OCI-LY1 (cell line): ENCODE results near the gene HOXA7.

Experiments used
- H2AFZ ChIP-seq: fragments of 200-600 bp; sonication (generic), shearing (Covaris generic); 2 replicates; pipeline ENCODE4 v1.6.0; 2014; ENCODE audit warnings: antibody characterized with exemption, mild to moderate bottlenecking, low read length
- H3F3A ChIP-seq: fragments of 200-600 bp; sonication (generic), shearing (Covaris generic); 2 replicates; pipeline ENCODE4 v1.6.0; 2014; ENCODE audit warnings: mild to moderate bottlenecking, antibody characterized with exemption, low read length, moderate library complexity; ENCODE audit not compliant: insufficient read depth
- H3K27ac ChIP-seq: fragments of 200-600 bp; sonication (generic); 2 replicates; pipeline ENCODE4 v1.5.1; 2014; ENCODE audit warnings: low read length, mixed run types, mild to moderate bottlenecking, low read depth; ENCODE audit not compliant: poor library complexity, severe bottlenecking
- H3K27me3 ChIP-seq: fragments of 200-600 bp; sonication (generic); 2 replicates; pipeline ENCODE4 v1.6.0; 2014; ENCODE audit warnings: antibody characterized with exemption, mild to moderate bottlenecking, low read length, moderate library complexity; ENCODE audit not compliant: insufficient read depth
- H3K36me3 ChIP-seq: fragments of 200-600 bp; sonication (generic); 2 replicates; pipeline ENCODE4 v1.6.1; 2014; ENCODE audit warnings: mild to moderate bottlenecking, antibody characterized with exemption, low read length, moderate library complexity, mixed read lengths; ENCODE audit not compliant: insufficient read depth
- H3K4me1 ChIP-seq: fragments of 200-600 bp; sonication (generic); 2 replicates; pipeline ENCODE4 v1.5.1; 2014; ENCODE audit warnings: mild to moderate bottlenecking, low read length, moderate library complexity; ENCODE audit not compliant: insufficient read depth, severe bottlenecking
- H3K4me2 ChIP-seq: fragments of 200-600 bp; sonication (generic), shearing (Covaris generic); 2 replicates; pipeline ENCODE4 v1.6.1; 2014; ENCODE audit warnings: low read length
- H3K4me3 ChIP-seq: fragments of 200-600 bp; sonication (generic); 2 replicates; pipeline ENCODE4 v1.5.1; 2014; ENCODE audit warnings: low read length, low read depth, mild to moderate bottlenecking, mixed read lengths; ENCODE audit not compliant: poor library complexity, severe bottlenecking
- H3K79me2 ChIP-seq: fragments of 200-600 bp; shearing (Covaris generic); 2 replicates; pipeline ENCODE4 v1.6.1; 2016; ENCODE audit warnings: mixed run types, low read length, mixed read lengths; ENCODE audit not compliant: insufficient read depth
- H3K9ac ChIP-seq: fragments of 200-600 bp; sonication (generic), shearing (Covaris generic); 2 replicates; pipeline ENCODE4 v1.6.1; 2014; ENCODE audit warnings: mild to moderate bottlenecking, low read length, mixed read lengths
- H3K9me2 ChIP-seq: fragments of 200-600 bp; sonication (generic), shearing (Covaris generic); 2 replicates; pipeline ENCODE4 v1.6.1; 2014; ENCODE audit warnings: low read depth, mild to moderate bottlenecking, low read length, mixed read lengths
- H3K9me3 ChIP-seq: fragments of 200-600 bp; shearing (Covaris generic); 2 replicates; pipeline ENCODE4 v1.6.1; 2014; ENCODE audit warnings: low read length, mixed read lengths
- H4K20me1 ChIP-seq: fragments of 200-600 bp; sonication (generic), shearing (Covaris generic); 2 replicates; pipeline ENCODE4 v1.6.0; 2016; ENCODE audit warnings: mild to moderate bottlenecking, low read length; ENCODE audit not compliant: insufficient read depth
- EZH2 ChIP-seq: fragments of 200-600 bp; sonication (generic), shearing (Covaris generic); IDR thresholded peaks from 2 replicates; pipeline ENCODE4 v1.8.0; 2017; ENCODE audit warnings: borderline replicate concordance, mixed run types, mild to moderate bottlenecking, antibody characterized with exemption, low read length, moderate library complexity, mixed read lengths
- TF ChIP-seq, protein P1 (sequence below): fragments of 200-600 bp; sonication (generic), shearing (Covaris generic); IDR thresholded peaks from 2 replicates; pipeline ENCODE4 v1.5.1; 2017; ENCODE audit warnings: mild to moderate bottlenecking, antibody characterized with exemption, low read length, moderate library complexity, mixed read lengths

The HOXA7 gene

DNA sequence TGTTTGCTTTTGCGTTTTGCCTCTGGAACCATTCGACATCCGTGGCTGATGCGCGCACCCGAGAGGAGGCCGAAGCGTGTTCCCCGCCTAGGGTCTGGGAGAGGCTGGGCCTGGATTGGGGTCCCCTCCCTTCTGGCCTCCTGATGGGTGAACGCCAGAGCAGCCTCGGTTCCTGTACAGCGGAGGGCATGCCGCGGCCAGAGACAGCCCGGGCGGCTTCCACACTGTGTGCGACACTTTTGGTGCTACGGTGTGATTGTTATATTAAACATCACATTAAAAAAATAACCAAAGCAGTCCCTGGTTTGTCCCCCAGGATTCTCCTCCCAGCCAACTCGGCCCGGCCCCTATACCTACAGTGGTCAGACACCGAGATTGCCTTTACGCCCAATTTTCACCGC, 3.7 kb upstream of the HOXA7 start:
- H3K9ac ChIP-seq: peak overlapping the region; percentile 75
- TF ChIP-seq, protein P1, sequence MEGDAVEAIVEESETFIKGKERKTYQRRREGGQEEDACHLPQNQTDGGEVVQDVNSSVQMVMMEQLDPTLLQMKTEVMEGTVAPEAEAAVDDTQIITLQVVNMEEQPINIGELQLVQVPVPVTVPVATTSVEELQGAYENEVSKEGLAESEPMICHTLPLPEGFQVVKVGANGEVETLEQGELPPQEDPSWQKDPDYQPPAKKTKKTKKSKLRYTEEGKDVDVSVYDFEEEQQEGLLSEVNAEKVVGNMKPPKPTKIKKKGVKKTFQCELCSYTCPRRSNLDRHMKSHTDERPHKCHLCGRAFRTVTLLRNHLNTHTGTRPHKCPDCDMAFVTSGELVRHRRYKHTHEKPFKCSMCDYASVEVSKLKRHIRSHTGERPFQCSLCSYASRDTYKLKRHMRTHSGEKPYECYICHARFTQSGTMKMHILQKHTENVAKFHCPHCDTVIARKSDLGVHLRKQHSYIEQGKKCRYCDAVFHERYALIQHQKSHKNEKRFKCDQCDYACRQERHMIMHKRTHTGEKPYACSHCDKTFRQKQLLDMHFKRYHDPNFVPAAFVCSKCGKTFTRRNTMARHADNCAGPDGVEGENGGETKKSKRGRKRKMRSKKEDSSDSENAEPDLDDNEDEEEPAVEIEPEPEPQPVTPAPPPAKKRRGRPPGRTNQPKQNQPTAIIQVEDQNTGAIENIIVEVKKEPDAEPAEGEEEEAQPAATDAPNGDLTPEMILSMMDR: no peak
- no peak for TF ChIP-seq EZH2
- H2AFZ ChIP-seq: peak overlapping the region; percentile 68
- H3F3A ChIP-seq: 0 out of 2 replicates have a peak, but pooled peaks cover 8% of the 10 kb centered on the region
- no peaks in the 10 kb centered on the region for H3K79me2 ChIP-seq
- peak overlapping the region; percentile 88 for H3K4me2 ChIP-seq
- peaks cover 13% of the 10 kb centered on the region for H3K4me1 ChIP-seq
- no peaks in the 10 kb centered on the region; the same call in 1 of the 2 replicates for H3K27me3 ChIP-seq
- H3K4me3 ChIP-seq: peak overlapping the region; percentile 70
- no peaks in the 10 kb centered on the region for H3K36me3 ChIP-seq
- no peaks in the 10 kb centered on the region for H4K20me1 ChIP-seq
- no peaks in the 10 kb centered on the region for H3K9me2 ChIP-seq
- H3K27ac ChIP-seq: no peak overlapping the region
- no peaks in the 10 kb centered on the region for H3K9me3 ChIP-seq

DNA sequence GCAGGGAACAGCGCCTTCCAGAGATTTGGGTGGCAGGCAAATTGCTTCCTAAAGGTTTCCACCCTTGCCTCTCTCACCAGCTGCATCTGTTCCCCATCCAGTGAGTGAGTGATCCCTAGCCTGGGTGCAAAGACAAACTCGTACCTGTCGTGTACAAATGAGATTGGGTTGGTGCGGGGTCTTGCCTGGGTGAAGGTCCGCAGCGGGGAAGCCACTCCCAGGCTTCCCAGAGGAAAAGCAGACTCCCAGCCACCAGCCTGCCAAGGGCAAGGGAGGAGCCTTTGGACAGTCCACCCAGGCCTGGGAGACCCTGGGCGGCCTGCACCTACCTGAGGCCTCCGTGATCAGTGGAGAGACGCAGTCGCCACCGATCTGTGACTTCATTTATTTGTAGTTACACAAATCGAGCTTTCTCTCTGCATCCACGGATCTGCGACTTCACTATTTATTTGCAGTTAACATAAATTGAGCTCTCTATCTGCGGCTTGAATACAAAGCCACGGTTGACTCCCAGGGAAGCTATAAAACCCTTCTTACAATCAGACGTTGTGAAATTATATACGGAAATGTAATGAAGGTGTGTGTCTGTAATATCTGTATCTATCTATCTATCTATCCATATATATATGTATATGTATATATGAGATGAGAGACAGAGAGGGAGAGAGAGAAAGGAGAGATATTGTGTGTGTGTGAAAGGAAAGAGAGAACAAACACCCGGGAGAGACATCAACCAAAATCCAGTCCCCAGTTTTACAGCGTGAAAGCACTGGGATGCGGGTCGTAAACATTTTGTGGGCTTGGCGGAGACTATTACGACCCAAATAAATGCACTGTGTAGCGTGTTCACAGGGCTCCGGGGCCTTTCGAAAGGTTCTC, 3.0 kb upstream of the HOXA7 start:
- Histone ChIP-seq H3K27ac (no peak overlapping the region), H3K4me2 (peak overlapping the region; percentile 88), H3K9ac (peak overlapping the region; percentile 75; the same call in 1 of the 2 replicates), H4K20me1 (no peaks in the 10 kb centered on the region), H3K9me3 (no peaks in the 10 kb centered on the region), H3K4me3 (peak overlapping the region; percentile 70), H2AFZ (peak overlapping the region; percentile 68), H3K79me2 (no peaks in the 10 kb centered on the region), H3K4me1 (peaks cover 13% of the 10 kb centered on the region), H3K36me3 (no peaks in the 10 kb centered on the region), H3F3A (0 out of 2 replicates have a peak, but pooled peaks cover 8% of the 10 kb centered on the region), H3K9me2 (no peaks in the 10 kb centered on the region), H3K27me3 (no peaks in the 10 kb centered on the region; the same call in 1 of the 2 replicates)
- TF ChIP-seq, protein P1: no peak
- no peak for TF ChIP-seq EZH2

DNA sequence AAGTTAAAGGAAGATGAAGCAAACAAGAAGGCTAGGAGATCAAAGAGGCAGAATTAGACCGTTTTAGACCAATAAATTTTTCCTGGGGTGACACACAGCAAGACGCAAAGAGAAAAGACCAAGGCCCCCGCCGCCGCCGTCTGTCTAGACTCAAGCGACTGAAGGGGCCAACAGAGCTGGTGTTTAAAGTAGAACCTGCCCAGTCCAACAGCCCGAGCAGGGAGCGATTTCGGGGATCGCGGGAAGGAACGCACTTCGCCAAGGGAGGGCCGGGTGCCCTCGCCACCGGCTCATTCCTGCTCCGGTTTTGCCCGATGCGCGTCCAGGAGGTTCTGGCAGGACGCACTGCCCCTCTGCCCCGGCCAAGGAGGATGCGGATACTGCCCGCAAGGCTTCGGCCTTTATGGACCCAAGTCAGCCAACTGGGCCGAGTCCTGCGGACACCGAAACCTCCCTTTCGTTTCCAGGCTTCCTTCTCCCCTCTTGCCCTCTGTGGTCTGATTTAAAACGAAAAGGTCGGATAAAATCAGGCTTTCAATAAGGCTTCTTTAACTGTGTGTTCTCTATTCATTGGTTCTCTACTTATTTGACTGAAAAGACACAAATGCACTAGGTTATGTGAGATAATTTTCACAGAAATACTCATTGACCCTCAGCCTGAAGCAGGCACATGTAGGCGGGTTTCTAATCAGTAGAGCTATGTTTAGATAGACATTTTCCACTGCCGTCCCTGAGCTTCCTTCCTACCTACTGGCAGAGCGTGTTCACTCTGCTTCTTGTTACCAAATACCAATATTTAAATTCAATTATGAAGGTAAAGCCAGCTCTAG, 2.2 kb upstream of the HOXA7 start:
- Histone ChIP-seq H3K27ac (no peak overlapping the region), H4K20me1 (no peaks in the 10 kb centered on the region), H2AFZ (no peak overlapping the region), H3K4me2 (no peak overlapping the region), H3K4me1 (peaks cover 13% of the 10 kb centered on the region), H3K9me2 (no peaks in the 10 kb centered on the region), H3F3A (0 out of 2 replicates have a peak, but pooled peaks cover 8% of the 10 kb centered on the region), H3K4me3 (no peak overlapping the region), H3K79me2 (no peaks in the 10 kb centered on the region), H3K36me3 (no peaks in the 10 kb centered on the region), H3K9me3 (no peaks in the 10 kb centered on the region), H3K9ac (no peak overlapping the region), H3K27me3 (no peaks in the 10 kb centered on the region; the same call in 1 of the 2 replicates)
- TF ChIP-seq, protein P1: no peak
